ENCODE measurements around the gene ZNF474.

The ZNF474 gene

DNA sequence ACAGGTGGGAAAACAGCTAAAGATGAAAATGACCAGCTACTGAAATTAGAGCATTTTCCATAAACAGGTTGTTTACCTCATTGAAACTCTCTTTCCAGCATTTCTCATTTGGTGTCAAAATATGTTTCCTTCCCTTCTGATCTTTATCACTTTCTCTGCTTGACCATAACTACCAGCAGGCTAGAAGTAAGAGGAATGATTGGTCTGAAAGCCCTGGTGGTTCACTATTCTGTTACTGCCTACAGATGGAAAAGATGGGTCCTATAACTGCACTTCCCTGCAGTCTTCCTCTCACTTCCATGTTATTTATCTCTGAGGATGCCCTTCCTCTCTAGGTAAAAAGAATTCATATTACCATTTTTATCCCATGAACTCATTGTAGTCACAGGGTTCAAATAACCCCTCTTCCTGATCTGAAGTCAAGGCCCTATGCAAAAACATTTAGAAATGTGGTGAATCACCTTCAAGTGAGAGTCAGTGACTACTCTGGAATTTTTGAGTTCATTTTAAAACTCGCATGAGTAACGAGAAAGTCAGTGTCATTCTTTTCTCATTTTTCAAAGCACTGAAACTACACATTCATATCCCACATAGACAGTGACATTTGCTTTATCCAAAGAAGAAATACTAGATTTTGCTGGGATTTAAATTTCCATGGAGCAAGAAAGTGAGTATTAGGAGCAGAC is 51.7 kb downstream of the ZNF474 start:
- DNase-seq (ENCODE audit: low read depth): peak; percentile 77

DNA sequence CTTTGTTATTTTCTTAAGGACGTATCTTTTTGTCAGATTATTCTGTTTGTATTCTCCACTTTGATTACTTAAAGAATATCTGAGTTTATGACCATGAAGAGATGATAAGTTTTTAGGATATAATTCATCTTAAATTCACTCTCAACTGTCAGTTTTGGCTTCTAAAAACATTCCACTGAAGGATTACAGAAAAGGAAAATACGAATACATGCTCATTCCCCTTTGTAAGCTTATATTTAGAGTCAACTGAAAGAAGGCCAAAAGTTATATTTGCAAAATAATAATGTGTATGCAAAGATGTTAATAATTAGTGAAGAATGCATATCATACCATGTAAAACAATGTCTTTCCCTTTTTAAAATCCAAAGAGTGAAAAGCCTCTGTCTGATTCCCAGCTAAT is 52.5 kb downstream of the ZNF474 start:
- no peak for DNase-seq (ENCODE audit: low read depth)

DNA sequence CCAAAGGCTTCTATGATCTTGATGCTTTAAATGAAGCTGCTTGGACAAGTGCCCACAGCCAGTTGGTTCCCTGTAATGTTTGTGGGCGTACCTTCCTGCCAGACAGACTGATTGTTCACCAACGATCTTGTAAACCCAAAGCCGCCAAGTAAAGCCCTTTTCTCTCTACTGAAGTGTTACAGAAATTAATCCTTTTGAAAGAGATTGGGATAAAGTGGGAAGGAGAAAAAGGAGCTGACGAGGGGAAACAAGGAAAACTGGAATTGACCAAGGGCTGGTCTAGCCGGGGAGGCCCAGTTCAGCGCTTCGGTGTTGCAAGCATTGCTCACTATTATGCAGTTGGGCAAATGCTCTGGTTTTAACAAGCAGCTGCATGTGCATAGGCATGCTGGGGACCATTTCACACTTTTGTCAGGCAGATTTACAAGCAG is 53.2 kb downstream of the ZNF474 start:
- DNase-seq (ENCODE audit: low read depth): no peak

DNA sequence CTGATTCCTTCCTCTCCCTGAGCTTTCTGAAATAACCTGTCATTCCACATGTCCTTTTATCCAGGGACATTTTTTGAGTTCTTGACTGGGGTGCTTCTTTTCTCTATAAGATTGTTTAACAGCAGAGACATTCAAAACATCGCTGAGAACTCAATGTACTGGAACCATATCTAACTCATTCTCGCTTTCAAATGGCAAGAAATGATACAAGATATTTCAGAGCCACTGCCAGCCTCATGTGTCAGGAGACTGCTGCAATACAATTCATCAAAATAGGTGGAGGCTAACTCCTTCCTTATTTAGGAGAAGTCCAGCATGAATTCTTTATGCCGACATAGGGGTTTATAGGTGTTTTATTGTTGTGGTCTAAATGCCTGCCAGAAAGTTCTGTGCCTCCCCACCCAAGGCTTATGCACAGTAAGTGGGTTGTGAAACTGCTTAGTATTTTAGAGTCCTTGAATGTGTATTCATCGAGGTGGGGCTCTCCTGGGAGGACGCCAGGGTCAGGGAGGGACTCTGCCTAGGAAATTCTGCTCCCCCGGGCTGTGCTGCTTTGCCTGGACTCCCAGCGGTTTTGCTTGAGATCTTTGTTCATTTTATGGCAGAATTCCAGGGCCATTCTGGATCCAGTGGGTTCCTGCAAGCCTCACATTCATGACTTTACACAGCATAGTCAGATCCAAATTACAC is 53.9 kb downstream of the ZNF474 start:
- peak; percentile 64 for DNase-seq (ENCODE audit: low read depth)

DNA sequence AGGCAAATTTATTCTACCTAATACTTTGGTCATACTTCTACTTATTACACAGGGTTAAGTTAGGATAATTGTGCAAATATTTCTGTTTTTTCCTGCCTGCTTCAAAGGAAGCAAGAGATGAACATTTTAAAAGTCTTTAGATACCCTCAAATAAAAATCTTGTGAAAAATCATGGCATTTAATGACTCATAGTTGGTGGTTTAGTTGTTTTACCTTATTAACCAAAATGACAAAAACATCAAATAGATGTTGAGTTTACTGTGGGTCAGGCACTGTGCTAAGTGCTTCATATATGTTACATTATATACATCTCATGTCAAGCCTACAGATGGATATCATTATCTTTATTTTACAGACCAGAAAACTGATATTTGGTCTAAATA is 54.4 kb downstream of the ZNF474 start:
- DNase-seq (ENCODE audit: low read depth): no peak

DNA sequence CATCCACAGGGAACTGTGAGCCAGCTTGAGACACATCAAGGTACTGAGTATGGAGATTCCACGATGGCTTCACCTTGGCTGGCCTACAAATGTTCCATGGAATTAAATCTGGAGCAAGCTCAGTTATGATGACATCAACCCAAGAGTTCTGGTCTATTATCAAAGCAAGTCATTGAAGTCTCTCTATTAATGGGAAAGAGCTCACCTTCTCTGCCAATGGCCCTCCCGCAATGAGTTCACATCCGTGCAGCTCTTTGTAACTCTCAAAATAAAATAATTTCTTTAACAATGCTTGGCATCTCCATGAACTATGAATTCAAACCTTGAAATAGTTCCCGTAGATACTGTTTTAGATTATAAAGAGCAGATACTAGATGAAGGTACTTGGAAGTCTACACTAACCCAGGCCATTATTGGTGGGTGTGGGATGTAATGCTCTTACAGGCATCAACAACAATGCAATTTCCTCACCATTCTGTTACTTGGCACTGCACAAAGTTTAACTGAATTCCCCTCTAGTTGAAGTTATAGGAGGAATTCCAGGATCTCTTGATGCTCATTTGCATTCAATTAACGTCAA is 55.4 kb downstream of the ZNF474 start:
- DNase-seq (ENCODE audit: low read depth): no peak

DNA sequence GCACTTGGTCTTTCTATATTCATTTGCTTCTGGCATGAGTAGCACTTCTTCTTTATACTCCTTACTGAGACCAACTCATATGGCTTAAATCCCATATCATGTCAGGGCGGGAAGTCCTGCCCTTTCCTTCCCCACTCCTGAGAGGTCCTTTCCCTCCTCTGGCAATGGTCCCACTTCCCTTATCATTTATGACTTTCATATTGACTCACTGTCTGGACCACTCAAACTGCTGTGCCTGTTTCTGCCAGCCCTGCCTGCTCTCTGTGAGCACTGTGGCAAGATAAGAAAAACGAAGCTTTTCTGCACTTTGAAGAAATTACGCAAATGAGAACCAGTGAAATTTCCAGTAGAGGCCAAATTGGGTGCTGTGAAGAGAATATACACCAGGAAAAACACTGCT is 58.1 kb downstream of the ZNF474 start:
- no peak for DNase-seq (ENCODE audit: low read depth)

DNA sequence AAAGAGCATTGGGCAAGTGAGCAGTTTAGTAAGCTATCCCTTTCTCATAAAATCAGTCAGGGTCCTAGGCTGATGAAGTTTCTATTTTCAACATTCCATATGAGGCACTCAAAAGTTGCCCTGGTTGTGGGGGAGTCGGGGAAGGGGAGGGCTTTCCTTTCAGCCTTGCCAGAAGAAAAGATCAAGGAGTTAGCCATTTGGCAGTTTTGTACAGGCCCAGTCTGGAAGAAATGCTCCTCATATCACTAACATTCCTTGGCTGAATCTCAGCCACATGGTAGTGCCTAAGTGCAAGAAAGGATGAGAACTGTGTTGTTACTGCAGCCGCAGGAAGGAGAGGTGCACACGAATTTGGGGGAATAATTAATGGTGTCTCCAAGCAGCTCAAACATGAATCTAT is 60.8 kb downstream of the ZNF474 start:
- no peak for DNase-seq (ENCODE audit: low read depth)

DNA sequence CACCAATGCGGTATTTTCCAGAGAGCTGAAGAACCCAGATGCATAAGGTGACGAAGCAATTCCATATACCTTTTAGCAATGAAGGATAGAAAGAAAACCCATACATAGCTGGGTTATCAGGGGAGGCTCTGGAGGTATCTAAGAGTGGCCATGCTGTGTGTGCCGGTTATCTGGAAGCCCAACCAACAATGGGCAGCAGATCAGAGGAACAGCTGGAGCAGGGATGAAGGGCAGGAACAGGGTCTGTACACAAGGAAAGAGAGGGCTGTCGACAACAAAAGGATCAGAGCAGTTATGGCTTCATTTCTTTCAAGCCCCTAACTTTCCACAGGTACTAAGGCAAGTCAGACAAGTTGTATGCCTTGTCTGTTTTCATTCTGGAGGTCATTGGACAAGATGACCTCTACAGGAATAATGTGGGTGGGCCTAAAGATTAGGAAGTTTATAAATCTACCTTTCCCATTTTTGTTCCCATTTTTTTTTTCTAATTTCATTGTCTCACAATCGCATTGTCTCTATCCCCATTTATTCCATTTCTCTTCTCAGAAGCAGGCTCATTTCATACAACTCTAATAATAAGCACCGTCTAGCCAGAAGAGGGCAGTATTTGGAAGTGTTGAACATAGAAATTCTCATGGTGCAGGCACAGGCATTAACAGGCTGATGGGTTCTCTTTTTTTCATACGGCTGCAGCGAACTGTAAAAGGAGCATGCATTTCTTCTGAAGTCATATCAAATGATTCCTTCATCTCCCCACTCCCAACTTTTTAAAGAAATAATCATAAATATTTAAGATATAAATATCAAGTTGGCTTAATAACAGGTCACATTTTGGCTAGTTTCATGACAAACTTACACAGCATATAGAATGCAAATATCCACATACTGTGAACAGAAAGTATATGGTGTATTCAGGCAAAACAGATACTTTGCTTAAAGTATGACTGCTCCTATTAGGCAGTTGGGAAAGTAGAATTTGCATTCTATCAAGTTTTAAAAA is 63.5 kb downstream of the ZNF474 start:
- DNase-seq (ENCODE audit: low read depth): no peak

DNA sequence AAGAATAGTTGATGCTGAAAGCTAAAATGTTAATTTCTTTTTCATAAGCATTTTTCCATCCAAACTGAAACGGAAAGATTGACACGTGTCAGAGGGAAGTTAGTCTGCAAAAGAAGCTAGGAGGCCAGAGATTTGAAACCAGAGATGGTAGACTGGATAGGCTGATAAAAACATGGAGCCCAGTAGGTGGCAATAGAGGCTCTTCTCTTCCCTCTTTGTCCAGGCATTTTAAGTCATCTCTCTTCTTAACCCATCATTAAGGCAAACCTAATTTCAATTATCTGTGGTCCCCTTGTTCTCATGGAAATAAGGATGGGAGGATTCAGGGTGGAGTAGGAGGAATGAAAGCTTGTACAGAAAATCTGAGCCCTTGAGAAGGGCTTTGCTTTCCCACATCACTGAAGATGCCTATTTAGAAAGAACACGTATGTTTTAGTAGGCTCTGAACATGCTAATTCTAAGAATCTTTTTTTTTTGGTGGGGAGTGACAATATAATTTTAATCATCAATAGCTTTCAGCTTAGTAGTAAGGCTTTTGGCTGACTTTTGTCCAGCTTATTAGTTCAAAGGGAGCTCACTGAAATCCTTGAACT is 66.6 kb downstream of the ZNF474 start:
- DNase-seq (ENCODE audit: low read depth): no peak

DNA sequence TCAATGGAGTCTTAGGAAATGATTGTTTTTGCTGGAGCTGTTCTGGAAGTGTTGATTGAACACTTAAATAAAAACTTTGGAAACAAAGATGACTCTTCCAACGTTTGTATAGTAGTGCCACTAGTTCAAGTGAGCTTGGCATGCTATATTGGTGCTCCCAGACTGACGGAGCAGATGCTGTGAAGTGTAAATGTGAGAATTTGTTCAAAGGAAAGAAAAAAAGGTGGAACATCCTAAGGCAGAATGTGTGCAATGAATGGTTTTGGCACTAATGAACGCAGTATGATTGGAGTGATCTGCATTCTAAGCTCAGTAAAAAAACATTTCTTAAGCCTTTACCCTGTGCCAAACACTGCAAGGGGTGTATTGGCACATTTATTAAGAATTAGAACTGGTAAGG is 69.8 kb downstream of the ZNF474 start:
- no peak for DNase-seq (ENCODE audit: low read depth)

DNA sequence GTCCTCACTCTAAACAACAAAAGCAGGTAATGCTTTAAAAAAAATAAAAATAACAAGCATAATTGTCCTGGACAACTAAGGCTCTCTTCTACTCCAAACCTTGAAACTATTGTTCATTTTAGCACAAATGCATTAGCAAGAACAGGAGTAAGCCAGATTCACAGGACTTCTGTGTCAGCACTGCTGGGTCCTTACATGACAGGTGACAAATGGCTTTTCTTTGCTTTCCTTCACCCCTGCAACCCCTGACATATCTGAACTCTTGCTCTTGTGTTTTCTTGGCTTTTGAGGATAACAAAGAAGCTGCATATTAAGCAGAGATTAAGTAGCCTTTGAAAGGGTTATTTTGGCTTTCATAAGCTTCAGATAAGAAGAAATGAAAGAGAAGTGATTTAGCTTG is 71.1 kb downstream of the ZNF474 start:
- DNase-seq (ENCODE audit: low read depth): no peak

DNA sequence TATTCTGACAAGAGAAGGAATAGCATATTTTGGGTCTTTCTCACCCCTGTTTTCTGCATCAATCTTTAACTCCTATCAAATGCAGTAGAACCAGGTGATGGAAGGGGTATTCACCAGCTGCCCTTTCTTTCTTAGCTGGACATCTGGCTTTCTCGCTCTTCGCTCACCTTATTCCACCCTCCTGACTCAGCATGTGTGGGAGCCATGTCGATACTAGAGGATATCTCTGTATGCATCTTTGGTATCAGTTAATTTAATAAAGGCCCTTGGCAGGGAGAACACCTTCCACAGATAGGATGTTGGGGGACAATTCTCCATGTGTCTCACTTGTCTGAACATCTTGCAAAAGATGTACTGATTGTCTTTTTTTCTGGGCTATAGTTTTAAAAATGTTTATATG is 71.5 kb downstream of the ZNF474 start:
- no peak for DNase-seq (ENCODE audit: low read depth)

DNA sequence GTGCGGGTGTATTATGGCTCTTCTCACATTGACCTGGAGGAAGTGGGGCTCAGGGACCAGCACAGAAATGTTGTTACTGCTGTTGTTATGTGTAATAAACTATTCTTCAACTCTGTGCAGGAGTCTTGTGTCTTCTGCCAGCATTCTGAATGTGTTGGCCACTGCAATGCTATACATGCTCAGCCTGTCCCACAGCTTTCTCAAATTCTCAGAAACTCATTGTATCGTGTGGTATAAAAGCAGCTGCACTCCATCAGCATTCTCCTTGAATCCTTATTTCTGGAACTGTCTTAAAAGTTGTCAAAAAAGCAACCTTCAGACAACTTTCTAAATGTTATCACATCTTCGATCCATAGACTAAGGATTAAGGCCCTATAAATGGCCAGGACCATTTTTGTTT is 72.0 kb downstream of the ZNF474 start:
- no peak for DNase-seq (ENCODE audit: low read depth)

DNA sequence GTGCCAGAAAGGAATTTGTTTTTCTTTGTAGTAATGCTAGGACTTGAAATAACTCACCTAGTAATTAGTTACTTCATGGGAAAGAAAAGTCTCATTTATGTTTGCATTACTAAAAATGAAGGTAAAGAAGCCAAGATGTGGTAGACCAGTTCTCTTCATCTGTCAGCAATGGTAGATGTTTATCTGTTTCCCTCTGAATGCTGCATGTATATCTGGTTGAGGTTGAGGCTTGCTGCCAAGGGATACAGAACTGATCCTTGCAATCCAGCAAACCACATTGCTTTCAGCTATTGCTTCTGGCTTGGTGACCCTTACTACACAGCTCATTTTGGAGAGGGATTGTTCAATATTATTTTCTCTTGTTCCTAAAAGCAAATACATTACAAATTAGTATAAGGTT is 73.6 kb downstream of the ZNF474 start:
- no peak for DNase-seq (ENCODE audit: low read depth)

All from GM04503 (cell line).